ENCODE measurements around the gene KLHDC1.
"Not testable (repeated sequence)": the region's sequence is repeated elsewhere in the genome, so short reads cannot be mapped to it uniquely, and the experiment has no call there.

KLHDC1 gene

GRCh38 chr14:49692811-49693734 lies at the start of gene KLHDC1:
KLHDC1 (plus strand) TSS chr14:49693120; CDS start chr14:49693195, 75 bp downstream.
- peak; percentile 78 for DNase-seq (ENCODE audit: low read depth)

GRCh38 chr14:49653508-49653907 lies 39.4 kb upstream of the KLHDC1 start:
- DNase-seq (ENCODE audit: low read depth) = no peak

- no peak for DNase-seq (ENCODE audit: low read depth)
Observed at GRCh38 chr14:49654511-49654910, 38.4 kb upstream of the KLHDC1 start.

DNA sequence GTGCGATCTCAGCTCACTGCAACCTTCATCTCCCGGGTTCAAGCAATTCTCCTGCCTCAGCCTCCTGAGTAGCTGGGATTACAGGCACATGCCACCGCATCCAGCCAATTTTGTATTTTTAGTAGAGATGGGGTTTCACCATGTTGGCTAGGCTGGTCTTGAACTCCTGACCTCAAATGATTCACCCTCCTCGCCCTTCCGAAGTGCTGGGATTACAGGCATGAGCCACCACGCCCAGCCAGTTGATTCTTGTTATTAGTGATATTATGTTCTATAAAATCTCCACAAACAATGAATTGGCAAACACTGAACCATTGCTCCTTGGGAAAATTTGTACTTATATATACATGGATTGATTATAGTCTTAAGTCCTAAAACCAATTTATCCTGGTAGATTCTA lies 35.4 kb upstream of the KLHDC1 start:
- DNase-seq (ENCODE audit: low read depth) = peak; percentile 18

DNA sequence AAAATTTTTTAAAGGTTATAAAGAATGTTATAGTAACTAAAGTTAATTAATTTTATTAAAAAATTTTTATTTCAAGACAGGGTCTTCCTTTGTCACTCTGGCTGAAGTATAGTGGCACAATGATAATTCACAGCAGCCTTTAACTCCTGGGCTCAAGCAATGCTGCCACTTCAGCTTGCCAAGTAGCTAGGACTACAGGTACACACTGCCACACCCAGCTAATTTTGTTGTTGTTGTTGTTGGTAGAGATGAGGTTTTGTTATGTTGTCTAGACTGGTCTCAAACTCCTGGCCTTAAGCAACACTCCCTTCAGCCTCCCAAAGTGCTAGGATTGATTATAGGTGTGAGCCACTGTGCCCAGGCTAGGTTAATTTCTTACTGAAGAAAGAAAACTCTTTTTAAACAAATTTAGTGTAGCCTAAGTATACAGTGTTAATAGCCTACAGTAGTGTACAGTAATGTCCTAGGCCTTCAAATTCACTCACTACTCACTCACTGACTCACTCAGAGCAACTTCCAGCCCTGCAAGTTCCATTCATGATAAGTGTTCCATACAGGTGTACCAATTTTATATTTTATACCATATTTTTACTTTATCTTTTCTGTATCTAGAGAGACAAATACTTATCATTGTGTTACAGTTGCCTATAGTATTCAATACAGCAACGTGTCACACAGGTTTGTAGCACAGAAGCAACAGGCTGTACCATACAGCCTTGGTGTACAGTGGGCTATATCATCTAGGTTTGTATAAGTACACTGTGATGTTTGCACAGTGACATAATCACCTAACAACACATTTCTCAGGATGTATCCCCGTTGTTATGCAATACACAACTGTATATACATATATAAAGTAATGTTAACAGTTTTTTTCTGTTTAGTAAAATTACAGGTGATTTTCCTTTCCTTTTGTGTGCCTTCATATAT lies 33.1 kb upstream of the KLHDC1 start:
- no peak for DNase-seq (ENCODE audit: low read depth)

DNA sequence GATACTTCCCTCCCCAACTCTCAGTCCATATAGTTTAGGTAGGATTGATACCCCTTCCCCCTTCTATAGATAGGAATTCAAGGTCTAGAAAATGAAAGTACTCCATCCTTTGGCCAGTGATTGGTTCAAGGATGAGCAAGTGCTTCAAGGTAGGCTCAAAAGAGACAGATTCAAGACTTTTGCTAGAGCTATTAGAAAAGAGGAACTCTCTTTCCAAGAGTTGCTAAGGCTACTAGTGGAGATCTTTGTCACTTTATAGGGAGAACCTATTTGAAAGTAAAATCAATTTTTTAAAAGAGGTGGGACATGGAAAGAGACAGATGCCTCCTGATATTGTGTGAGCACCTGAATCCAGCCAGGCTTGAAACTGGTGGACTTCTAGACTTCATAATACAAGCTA lies 22.4 kb upstream of the KLHDC1 start:
- DNase-seq (ENCODE audit: low read depth) = no peak

DNA sequence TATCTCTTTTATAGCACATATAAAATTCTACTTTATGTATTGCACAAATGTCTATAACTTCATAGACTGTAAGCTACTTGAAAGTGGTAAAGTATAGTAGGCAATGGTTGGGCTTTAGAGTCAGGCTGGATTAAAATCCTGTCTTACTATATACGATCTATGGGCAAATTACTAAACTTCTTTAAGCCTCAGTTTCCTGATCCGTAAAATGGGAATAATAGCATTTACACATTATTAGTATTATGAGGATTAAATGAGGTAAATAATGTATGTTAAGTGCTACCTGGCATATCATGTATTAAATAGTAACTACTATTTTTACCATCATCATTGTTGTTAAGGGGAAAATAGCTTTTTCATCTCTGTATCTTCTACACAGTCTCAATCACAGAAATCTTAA lies 19.3 kb upstream of the KLHDC1 start:
- DNase-seq (ENCODE audit: low read depth) = no peak

GRCh38 chr14:49677643-49678042 lies 15.3 kb upstream of the KLHDC1 start:
- no peak for DNase-seq (ENCODE audit: low read depth)

DNA sequence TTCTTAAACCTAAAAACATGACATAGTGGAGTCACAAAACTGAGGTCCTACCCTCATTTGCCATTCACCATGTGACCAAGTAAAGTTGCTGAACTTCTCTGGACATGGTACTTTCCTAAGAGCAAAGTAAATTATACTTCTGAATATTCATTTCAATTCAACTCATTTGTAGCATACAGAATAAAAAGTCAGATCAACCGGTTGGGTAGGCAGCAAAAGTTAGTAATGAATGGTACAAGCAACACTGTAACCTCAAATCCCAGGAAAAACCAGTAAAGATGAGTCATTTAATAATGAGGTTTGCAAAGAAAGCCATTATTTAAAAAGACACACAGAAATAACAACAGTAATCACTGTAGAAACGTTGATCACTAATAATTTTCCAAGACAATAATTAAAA lies 13.6 kb upstream of the KLHDC1 start:
- DNase-seq (ENCODE audit: low read depth) = peak; percentile 61

- no peak for DNase-seq (ENCODE audit: low read depth)
Observed at GRCh38 chr14:49686425-49686824, 6.5 kb upstream of the KLHDC1 start.

DNA sequence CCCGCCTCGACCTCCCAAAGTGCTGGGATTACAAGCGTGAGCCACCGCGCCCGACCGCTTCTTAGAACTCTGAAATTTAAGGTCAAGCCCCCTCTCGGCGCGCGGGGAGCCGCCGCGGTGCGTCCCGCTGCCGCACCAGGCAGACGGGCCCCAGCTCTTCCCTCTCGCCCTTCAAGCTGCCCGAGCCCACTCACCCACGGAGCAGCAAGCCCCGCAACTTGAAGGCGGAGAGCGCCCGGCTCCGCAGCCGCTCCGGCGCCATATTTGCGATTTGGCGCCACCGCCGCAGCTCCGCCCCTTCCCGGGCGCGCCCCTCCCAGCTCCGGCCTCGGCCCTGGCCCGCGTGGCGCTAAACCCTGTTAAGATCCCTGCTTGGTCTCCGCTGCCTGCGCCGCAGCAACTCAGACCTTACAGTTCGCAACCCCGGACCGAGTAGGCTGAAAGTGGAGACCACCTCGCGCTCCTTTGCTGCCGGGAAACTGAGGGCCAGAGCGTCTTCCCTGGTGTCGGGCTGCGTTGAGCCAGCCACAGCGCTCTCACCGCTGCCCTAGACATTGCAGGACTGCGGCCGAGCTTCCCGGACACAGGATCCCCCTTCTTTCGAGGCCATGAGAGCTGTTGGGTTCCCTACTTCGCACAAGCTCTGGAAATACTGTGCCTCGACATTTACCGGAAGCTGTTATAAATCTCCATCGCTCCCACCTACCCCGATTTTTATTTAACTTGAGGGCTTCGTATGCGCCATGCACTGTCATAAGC lies 4.8 kb upstream of the KLHDC1 start, which contains the start of gene POLE2:
POLE2 (minus strand) TSS at position 273 of the 759 bp plus-strand sequence; CDS start at position 262, 11 bp downstream.
- peak; percentile 56 for DNase-seq (ENCODE audit: low read depth)

DNA sequence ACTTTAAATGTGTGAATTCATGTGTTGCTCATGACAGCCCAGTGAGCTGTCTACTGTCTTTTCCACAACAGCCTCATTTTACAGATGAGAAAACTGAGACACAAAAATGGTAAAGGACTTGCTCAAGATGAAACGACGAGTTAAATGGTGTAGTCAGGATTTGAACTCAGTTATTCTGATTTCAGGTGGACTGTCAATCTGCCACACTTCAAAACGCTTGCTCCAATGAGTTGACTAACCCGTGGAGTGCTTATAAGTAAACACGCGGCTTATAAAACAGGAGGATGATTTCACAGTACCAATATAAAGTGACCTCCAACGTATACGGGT lies 4.3 kb upstream of the KLHDC1 start:
- no peak for DNase-seq (ENCODE audit: low read depth)

DNA sequence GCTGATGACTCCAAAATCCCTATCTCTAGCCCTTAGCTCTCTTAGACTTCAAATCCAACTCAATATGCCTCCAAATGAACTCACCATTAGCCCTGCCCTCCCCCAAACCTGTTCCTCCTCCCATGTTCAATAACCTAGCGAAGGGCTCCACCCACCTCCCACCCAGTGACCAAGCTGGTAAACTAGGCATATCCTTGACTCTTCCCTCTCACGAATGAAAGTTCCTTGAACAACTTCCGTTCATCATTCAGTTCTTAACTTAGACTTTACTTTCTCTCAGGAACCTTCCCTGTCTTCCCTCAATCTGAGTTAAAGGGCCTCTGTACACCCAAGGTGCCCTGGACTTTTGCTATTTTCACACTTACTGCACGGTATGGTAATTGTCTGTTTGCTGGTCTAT lies 1.9 kb upstream of the KLHDC1 start:
- no peak for DNase-seq (ENCODE audit: low read depth)

- no peak for DNase-seq (ENCODE audit: low read depth)
Observed at GRCh38 chr14:49692193-49692757, 645 bp upstream of the KLHDC1 start.

DNA sequence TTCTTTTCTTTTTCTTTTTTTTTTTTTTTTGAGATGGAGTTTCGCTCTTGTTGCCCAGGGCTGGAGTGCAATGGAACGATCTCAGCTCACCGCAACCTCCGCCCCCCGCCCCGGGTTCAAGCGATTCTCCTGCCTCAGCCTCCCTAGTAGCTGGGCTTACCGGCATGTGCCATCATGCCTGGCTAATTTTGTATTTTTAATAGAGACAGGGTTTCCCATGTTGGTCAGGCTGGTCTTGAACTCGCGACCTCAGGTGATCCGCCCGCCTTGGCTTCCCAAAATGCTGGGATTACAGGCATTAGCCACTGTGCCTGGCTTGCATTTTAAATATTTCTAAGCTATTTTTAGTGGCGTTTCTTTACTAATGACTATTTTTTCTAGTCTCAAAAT lies 810 bp downstream of the KLHDC1 start:
- DNase-seq (ENCODE audit: low read depth) = not testable (repeated sequence)

DNA sequence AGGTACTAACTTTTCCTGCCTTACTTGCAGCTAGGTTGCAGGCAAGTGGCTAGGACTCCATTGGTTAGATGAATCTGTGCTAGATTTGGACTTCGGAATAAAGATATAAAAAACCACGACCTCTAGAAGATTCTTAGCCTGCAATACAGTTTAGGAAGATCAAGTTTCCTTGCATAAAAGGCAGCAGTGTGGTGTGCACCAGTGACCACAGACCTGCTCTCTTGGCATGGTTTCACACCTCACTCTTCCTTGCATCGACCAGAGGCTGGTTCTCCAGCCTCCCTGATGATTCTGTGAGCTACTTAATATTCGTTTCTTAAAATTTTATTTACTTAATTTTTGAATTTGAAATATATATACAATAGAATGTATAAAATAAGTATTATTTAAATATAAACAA lies 9.8 kb downstream of the KLHDC1 start:
- DNase-seq (ENCODE audit: low read depth) = no peak

GRCh38 chr14:49703965-49704364 lies 11.0 kb downstream of the KLHDC1 start:
- DNase-seq (ENCODE audit: low read depth) = no peak

- DNase-seq (ENCODE audit: low read depth) = not testable (repeated sequence)
Observed at GRCh38 chr14:49704471-49704870, 11.6 kb downstream of the KLHDC1 start.

DNA sequence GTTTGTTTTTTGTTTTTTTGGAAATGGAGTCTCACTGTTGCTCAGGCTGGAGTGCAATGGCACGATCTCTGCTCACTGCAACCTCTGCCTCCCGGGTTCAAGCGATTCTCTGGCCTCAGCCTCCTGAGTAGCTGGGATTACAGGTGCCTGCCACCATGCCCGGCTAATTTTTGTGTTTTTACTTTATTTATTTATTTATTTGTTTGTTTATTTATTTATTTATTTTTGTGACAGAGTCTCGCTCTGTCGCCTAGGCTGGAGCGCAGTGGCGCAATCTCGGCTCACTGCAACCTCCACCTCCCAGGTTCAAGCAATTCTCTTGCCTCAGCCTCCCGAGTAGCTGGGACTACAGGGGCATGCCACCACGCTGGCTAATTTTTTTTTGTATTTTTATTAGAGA lies 18.1 kb downstream of the KLHDC1 start:
- not testable (repeated sequence) for DNase-seq (ENCODE audit: low read depth)

GRCh38 chr14:49720744-49721143 lies 27.8 kb downstream of the KLHDC1 start:
- DNase-seq (ENCODE audit: low read depth) = no peak

GRCh38 chr14:49721733-49722435 lies 29.0 kb downstream of the KLHDC1 start:
- not testable (repeated sequence) for DNase-seq (ENCODE audit: low read depth)
